Coronary artery (tissue), 2 donors: Measurements from ENCODE around the gene PTPRJ.
"Not testable (repeated sequence)": the region's sequence is repeated elsewhere in the genome, so short reads cannot be mapped to it uniquely, and the experiment has no call there.

ENCODE experiments used
- DNase-seq: peaks from one replicate; pipeline ENCODE4 v3.0.0-alpha.2; 2017; ENCODE audit warnings: low spot score
- H3K27ac ChIP-seq, 2 donors: fragments of 200-600 bp; sonication (generic); one replicate each; pipeline ENCODE4 v1.5.1; 2016 to 2019
- H3K4me3 ChIP-seq: fragments of 200-600 bp; sonication (generic); 2 replicates; pipeline ENCODE4 v1.5.1; 2016; ENCODE audit warnings: mild to moderate bottlenecking, moderate library complexity
- CTCF ChIP-seq: fragments of 200-600 bp; sonication (generic); IDR thresholded peaks from one replicate; pipeline ENCODE4 v1.5.1; 2019; ENCODE audit warnings: antibody characterized with exemption

PTPRJ gene

GRCh38 chr11:48172818-48173609, 192.7 kb downstream of the PTPRJ start:
- TF ChIP-seq CTCF = peak; percentile 82
- Histone ChIP-seq H3K27ac (no peak overlapping the region), H3K4me3 (peak overlapping the region; percentile 35)
- DNase-seq = no peak

- no peak for DNase-seq
- no peak overlapping the region for H3K27ac ChIP-seq
- no peak overlapping the region for H3K4me3 ChIP-seq
- no peak for TF ChIP-seq CTCF
Measured at GRCh38 chr11:48177661-48178060, 197.3 kb downstream of the PTPRJ start.

- DNase-seq = no peak
- Histone ChIP-seq H3K27ac (no peak overlapping the region), H3K4me3 (no peak overlapping the region)
- TF ChIP-seq CTCF = no peak
Measured at GRCh38 chr11:48180627-48181026, 200.3 kb downstream of the PTPRJ start.

GRCh38 chr11:48182860-48183526, 202.6 kb downstream of the PTPRJ start:
- no peak for DNase-seq
- TF ChIP-seq CTCF = no peak
- Histone ChIP-seq H3K27ac (no peak overlapping the region), H3K4me3 (no peak overlapping the region)

- Histone ChIP-seq H3K4me3 (no peak overlapping the region), H3K27ac (no peak overlapping the region)
- TF ChIP-seq CTCF = no peak
- no peak for DNase-seq
Measured at GRCh38 chr11:48184452-48184851, 204.1 kb downstream of the PTPRJ start.

GRCh38 chr11:48190906-48191654, 210.7 kb downstream of the PTPRJ start:
- H3K27ac ChIP-seq, H3K4me3 ChIP-seq, DNase-seq: not testable (repeated sequence)

GRCh38 chr11:48193876-48194275, 213.5 kb downstream of the PTPRJ start:
- Histone ChIP-seq H3K4me3 (no peak overlapping the region), H3K27ac (no peak overlapping the region)
- no peak for DNase-seq
- TF ChIP-seq CTCF = no peak
